K562 (cell line): Measurements from ENCODE around the gene FTSJ1. TPM values are rescaled to one million over a fixed set of nuclear protein-coding genes. Genes with fewer than 3 reads are reported as not detected.
A peak's percentile ranks its signal among the peaks of the same experiment; 100 is the strongest.

Experiments
- ATAC-seq: fragments of 200-7000 bp; cut with Tn5 transposase; 3 replicates; pipeline ENCODE4 v1.9.1; 2020; ENCODE audit warnings: moderate library complexity
- BruUV-seq: library from RNA; stranded (reverse); fragments of 400-500 nt; replicated peaks from 2 replicates; lab custom pipeline; 2021; lab: Mats Ljungman, UMichigan
- CTCF ChIA-PET: fragments of 300-600 bp; formaldehyde crosslinking; extraction: SDS; loops from one replicate; lab custom pipeline; 2021; ENCODE audit warnings: low intra/inter-chr PET ratio; lab: Yijun Ruan, JAX
- POLR2A ChIA-PET: fragments of 300-600, 350-650 bp; sonication (Branson Sonifier 250); formaldehyde crosslinking; extraction: SDS; loops from one replicate; lab custom pipeline; 2021; ENCODE audit warnings: antibody characterized with exemption, inconsistent platforms; lab: Yijun Ruan, JAX
- DNase-seq, 4 experiments: peaks; one replicate each; pipeline versions ENCODE4 v3.0.0 to v3.0.0-alpha.2; 2011 to 2018; ENCODE audit warnings: low spot score in 3 of 4, mixed read lengths in 3 of 4; ENCODE audit errors: extremely low read depth in 1 of 4
- FAIRE-seq: peaks from 2 replicates; lab custom pipeline; 2011; peaks lifted over from hg19 to GRCh38; lab: Jason Lieb, UNC
- H2AFZ ChIP-seq: 2 replicates; pipeline ENCODE4 v1.6.0; 2011; ENCODE audit warnings: low read depth, low read length, control low read depth, inconsistent platforms
- H3K27ac ChIP-seq: fragments of 200-600 bp; 3 replicates; pipeline ENCODE4 v1.8.0; 2011; ENCODE audit warnings: low read depth, mild to moderate bottlenecking, control low read depth, inconsistent platforms, low read length, moderate library complexity, mixed read lengths; ENCODE audit errors: extremely low read depth
- H3K27me3 ChIP-seq, 2 experiments: fragments of 300-600 bp in 1 of 2; 2 replicates in 1 of 2; 3 replicates in 1 of 2; pipeline versions ENCODE4 v1.6.0 to v1.8.0; 2011; ENCODE audit warnings: inconsistent platforms in 2 of 2, low read length in 2 of 2, mild to moderate bottlenecking in 1 of 2, mixed read lengths in 1 of 2, moderate library complexity in 1 of 2; ENCODE audit not compliant: control insufficient read depth in 2 of 2, insufficient read depth in 2 of 2
- H3K36me3 ChIP-seq: fragments of 300-600 bp; 3 replicates; pipeline ENCODE4 v1.8.0; 2011; ENCODE audit warnings: mild to moderate bottlenecking, low read length, inconsistent platforms; ENCODE audit not compliant: control insufficient read depth, insufficient read depth
- H3K4me1 ChIP-seq, 2 experiments: fragments of 200-600 bp in 1 of 2; replicated peaks in 1 of 2; 2 replicates in 1 of 2; 3 replicates in 1 of 2; pipeline versions ENCODE4 v1.5.1 to v1.8.0; 2011; ENCODE audit warnings: inconsistent platforms in 2 of 2, low read length in 2 of 2, mild to moderate bottlenecking in 1 of 2, mixed read lengths in 1 of 2, moderate library complexity in 1 of 2; ENCODE audit not compliant: control insufficient read depth in 2 of 2, insufficient read depth in 2 of 2
- H3K4me2 ChIP-seq: 2 replicates; pipeline ENCODE4 v1.6.1; 2011; ENCODE audit warnings: low read length, control low read depth, inconsistent platforms, mixed read lengths; ENCODE audit not compliant: insufficient read depth
- H3K4me3 ChIP-seq: fragments of 200-600 bp; sonication (generic), shearing (Covaris generic); 2 replicates; pipeline ENCODE4 v1.5.1; 2016; ENCODE audit warnings: control low read depth, inconsistent platforms
- H3K79me2 ChIP-seq: fragments of 200-600 bp; 3 replicates; pipeline ENCODE4 v1.8.0; 2011; ENCODE audit warnings: low read length, inconsistent platforms; ENCODE audit not compliant: control insufficient read depth, insufficient read depth
- H3K9ac ChIP-seq, 2 experiments: 2 replicates each; pipeline versions ENCODE4 v1.6.0 to v1.6.1; 2011; ENCODE audit warnings: low read depth in 2 of 2, low read length in 2 of 2, control low read depth in 1 of 2, inconsistent platforms in 1 of 2, mild to moderate bottlenecking in 1 of 2, mixed read lengths in 1 of 2; ENCODE audit not compliant: insufficient read depth in 1 of 2
- H3K9me1 ChIP-seq: one replicate; pipeline ENCODE4 v1.6.0; 2011; ENCODE audit warnings: inconsistent platforms, mild to moderate bottlenecking, low read length, moderate library complexity; ENCODE audit not compliant: control insufficient read depth, insufficient read depth
- H3K9me3 ChIP-seq: replicated peaks from 2 replicates; pipeline ENCODE4 v1.5.1; 2011; ENCODE audit warnings: low read depth, low read length, inconsistent platforms; ENCODE audit not compliant: control insufficient read depth, insufficient read depth
- H4K20me1 ChIP-seq: replicated peaks from 2 replicates; pipeline ENCODE4 v1.6.1; 2011; ENCODE audit warnings: low read length, inconsistent platforms, mixed read lengths; ENCODE audit not compliant: control insufficient read depth, insufficient read depth
- NR2C1 ChIP-seq, 2 experiments: fragments of 450-650 bp; IDR thresholded peaks; 2 replicates each; pipeline ENCODE4 v1.6.1; 2017; ENCODE audit warnings: mild to moderate bottlenecking in 2 of 2, antibody characterized with exemption in 1 of 2, inconsistent platforms in 1 of 2, missing compliant biosample characterization in 1 of 2, missing genetic modification characterization in 1 of 2
- WGBS: fragments of 100-300 bp; shearing (Covaris generic); methylation state at CpG from one replicate; pipeline ENCODE4 v1.1.6; 2016; ENCODE audit warnings: low coverage, mixed read lengths; ENCODE audit not compliant: insufficient coverage; ENCODE audit errors: missing lambda C conversion rate; 5-methylcytosine and 5-hydroxymethylcytosine counted together
- in situ Hi-C: fragments of 300-500 bp; cut with MboI; formaldehyde crosslinking; loops from 4 replicates; pipeline ENCODE4 v1.15.0; 2018; ENCODE audit warnings: inconsistent platforms, mixed read lengths
- intact Hi-C: fragments of 100-400 bp; cut with micrococcal nuclease; formaldehyde crosslinking; loops from 2 replicates; pipeline ENCODE4 v1.14.2; 2022
- polyA plus RNA-seq, 8 experiments: library from polyadenylated mRNA; depleted of rRNA in 4 of 8; stranded (reverse) in 5 of 8; unstranded in 3 of 8; fragments of >200 nt; fragmentation: Nextera tagmentation in 2 of 8; fragmentation: Illumina TruSeq in 1 of 8; extraction: Ambion mirVana in 2 of 8; extraction: Trizol in 1 of 8; gene quantifications; 2 replicates each; pipeline versions ENCODE4 v1.2.1 to v1.2.3, GENCODE V29; 2011 to 2014; ENCODE audit warnings: inconsistent platforms in 1 of 8, missing spikeins in 1 of 8
- total RNA-seq, 7 experiments: library from RNA; depleted of rRNA in 6 of 7; stranded (reverse); fragments of >200 nt in 6 of 7; fragmentation: Illumina TruSeq in 2 of 7; extraction: Trizol in 2 of 7; gene quantifications; 2 replicates each; pipeline versions ENCODE4 v1.2.1 to v1.2.3, GENCODE V29; 2011 to 2021; ENCODE audit warnings: low replicate concordance in 1 of 7
- TF ChIP-seq, protein P1 (sequence below): sonication (generic); formaldehyde crosslinking; IDR thresholded peaks from 2 replicates; pipeline ENCODE4 v1.8.0; 2022; ENCODE audit warnings: missing genetic modification reagents, mild to moderate bottlenecking, moderate library complexity, borderline replicate concordance

Gene FTSJ1
- total and polyA plus RNA-seq, 9 of the 15 experiments (the other 6 are each of a cell fraction or from before 2014, with no cell fraction given), result 12.2 to 95.6 (median 71.6) TPM

DNA sequence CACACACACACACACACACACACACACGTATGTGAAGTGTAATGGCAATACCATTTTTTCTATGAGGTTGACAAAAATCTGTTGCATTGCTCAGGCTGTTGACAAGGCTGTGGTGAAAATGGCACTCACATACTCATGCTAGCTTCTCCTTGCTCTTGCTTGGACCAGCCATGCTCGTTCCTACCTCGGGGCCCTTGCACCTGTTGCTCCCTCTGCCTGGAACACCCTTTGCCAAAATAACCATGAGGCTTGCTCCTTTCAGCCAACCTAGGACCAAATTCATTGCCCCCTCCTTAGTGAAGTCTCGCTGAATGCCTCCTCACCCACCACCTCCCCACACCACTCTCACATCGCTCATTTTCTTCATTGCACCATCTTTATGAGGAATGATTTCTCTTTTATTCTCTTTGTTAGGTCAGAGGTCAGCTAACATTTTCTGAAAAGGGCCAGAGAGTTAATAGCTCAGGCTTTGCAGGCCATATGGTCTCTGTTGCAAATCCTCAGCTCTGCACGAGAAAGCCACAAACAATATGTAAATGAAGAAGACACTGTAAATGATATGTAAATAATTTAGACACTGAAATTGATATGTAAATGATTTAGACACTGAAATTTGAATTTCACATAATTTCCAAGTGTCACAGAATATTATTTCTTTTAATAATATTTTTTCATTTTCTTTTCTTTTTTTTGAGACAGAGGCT, 19.2 kb upstream of the FTSJ1 start:
- Histone ChIP-seq H4K20me1 (no peaks in the 10 kb centered on the region), H3K4me2 (no peak overlapping the region), H2AFZ (no peak overlapping the region), H3K4me1 (peaks cover 0 to 4% of the 10 kb centered on the region in 2 experiments; a peak in 3 of 5 replicates), H3K9me1 (no peaks in the 10 kb centered on the region), H3K79me2 (no peaks in the 10 kb centered on the region)
- in situ Hi-C loops, result no loop called here
- BruUV-seq, result no TSS peak
- FAIRE-seq (peak; percentile 40), ATAC-seq (no peak)
- ChIA-PET CTCF (no interaction called here), POLR2A (interaction anchor here (0.6 to 1.4 kb wide), 2 partner anchors 11 to 237 kb away, joined by 5 to 8 read pairs; no protein-coding TSS in a partner anchor)
- TF ChIP-seq, protein P1, sequence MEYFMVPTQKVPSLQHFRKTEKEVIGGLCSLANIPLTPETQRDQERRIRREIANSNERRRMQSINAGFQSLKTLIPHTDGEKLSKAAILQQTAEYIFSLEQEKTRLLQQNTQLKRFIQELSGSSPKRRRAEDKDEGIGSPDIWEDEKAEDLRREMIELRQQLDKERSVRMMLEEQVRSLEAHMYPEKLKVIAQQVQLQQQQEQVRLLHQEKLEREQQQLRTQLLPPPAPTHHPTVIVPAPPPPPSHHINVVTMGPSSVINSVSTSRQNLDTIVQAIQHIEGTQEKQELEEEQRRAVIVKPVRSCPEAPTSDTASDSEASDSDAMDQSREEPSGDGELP (CRISPR knock-in tag), result no peak
- TF ChIP-seq NR2C1 (IDR thresholded peaks at IDR 0.05), result 0 out of 2 replicates have a peak, but pooled peaks have one; percentile 19
- no peak for TF ChIP-seq NR2C1 (tag; IDR thresholded peaks at IDR 0.05)
- TF ChIP-seq, all 486 proteins: peak for 1
- intact Hi-C loops, result no loop called here
- 44% methylated on average over 5 of the region's 6 CpGs for WGBS
- no peaks in the 10 kb centered on the region for H3K9me3 ChIP-seq
- H3K27ac ChIP-seq, result no peak overlapping the region
- DNase-seq, result no peak
- H3K36me3 ChIP-seq, result peaks cover 32% of the 10 kb centered on the region; the same call in 2 of the 3 replicates
- no peaks in the 10 kb centered on the region for H3K27me3 ChIP-seq
- H3K9ac ChIP-seq, result no peak overlapping the region
- H3K4me3 ChIP-seq, result no peak overlapping the region
